HCT116 (cell line): ENCODE measurements around the gene MYH10.

Experiments used
- POLR2AphosphoS5 ChIP-seq: IDR thresholded peaks from 2 replicates; pipeline ENCODE4 v1.6.1; 2011; ENCODE audit warnings: mild to moderate bottlenecking, low read depth, low read length, moderate library complexity
- TF ChIP-seq, protein P1 (sequence below), 3 experiments: fragments of 200-600 bp in 1 of 3; sonication (generic) in 1 of 3; IDR thresholded peaks in 2 of 3; conservative IDR thresholded peaks in 1 of 3; 2 replicates each; pipeline ENCODE4 v1.5.1; 2012 to 2017; ENCODE audit warnings: low read depth in 2 of 3, low read length in 2 of 3, antibody characterized with exemption in 1 of 3, borderline replicate concordance in 1 of 3, control low read depth in 1 of 3, mild to moderate bottlenecking in 1 of 3, mixed read lengths in 1 of 3, mixed run types in 1 of 3, moderate library complexity in 1 of 3; ENCODE audit not compliant: insufficient read depth in 1 of 3

- TF ChIP-seq POLR2AphosphoS5: no peak
- TF ChIP-seq, protein P1, sequence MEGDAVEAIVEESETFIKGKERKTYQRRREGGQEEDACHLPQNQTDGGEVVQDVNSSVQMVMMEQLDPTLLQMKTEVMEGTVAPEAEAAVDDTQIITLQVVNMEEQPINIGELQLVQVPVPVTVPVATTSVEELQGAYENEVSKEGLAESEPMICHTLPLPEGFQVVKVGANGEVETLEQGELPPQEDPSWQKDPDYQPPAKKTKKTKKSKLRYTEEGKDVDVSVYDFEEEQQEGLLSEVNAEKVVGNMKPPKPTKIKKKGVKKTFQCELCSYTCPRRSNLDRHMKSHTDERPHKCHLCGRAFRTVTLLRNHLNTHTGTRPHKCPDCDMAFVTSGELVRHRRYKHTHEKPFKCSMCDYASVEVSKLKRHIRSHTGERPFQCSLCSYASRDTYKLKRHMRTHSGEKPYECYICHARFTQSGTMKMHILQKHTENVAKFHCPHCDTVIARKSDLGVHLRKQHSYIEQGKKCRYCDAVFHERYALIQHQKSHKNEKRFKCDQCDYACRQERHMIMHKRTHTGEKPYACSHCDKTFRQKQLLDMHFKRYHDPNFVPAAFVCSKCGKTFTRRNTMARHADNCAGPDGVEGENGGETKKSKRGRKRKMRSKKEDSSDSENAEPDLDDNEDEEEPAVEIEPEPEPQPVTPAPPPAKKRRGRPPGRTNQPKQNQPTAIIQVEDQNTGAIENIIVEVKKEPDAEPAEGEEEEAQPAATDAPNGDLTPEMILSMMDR (IDR thresholded peaks at IDR 0.05 in 2 of 3, conservative IDR thresholded peaks at IDR 0.05 in 1 of 3; ENCODE audit: borderline replicate concordance in 1 of 3, insufficient read depth in 1 of 3, low read depth in 2 of 3, low read length in 2 of 3): no peak
Measured at GRCh38 chr17:8475227-8475626, 155.3 kb downstream of the MYH10 start.
